ENCODE data around the gene TIAM2. TPM values are rescaled to one million over a fixed set of nuclear protein-coding genes. Genes with fewer than 3 reads are reported as not detected.

Gene TIAM2
- total RNA-seq, 1 donor from 2014 or later: 5.9 TPM

DNA sequence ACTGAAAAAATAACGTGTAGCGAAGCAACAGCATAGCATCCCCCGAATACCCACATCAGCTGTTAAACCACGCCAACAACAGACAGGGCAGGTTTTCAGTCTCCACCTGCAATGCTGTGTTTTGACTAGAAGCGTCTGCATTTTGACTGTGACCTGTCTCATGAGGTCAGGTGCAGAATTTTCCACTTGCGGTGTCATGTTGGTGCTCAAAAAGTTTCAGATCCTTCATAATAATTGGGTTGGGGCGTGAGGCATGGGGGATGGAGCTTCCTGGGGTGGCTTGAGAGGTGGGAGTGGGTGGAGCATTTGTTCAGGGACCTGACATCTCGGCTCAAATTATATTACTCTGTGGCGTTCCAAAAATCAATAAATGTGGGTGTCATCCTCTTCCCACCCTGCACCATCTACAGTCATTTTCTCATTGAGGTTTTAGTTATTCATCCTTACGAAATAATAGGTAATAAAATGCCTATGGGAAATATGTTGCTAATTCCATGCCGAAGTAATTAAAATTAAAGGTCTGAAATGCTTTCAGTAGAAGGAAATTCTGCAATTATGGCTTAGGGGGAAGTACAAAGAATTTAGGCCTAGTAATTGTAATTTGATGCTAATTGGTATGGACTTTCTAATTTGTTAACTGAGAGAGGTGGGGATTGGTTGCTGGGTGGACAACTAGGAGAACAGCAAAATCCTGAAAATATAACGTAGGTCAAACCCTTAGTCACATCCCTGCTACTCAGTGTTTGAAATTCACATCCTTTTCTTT, 81.0 kb downstream of the TIAM2 start:
- no peak overlapping the region for H3K4me3 ChIP-seq
- TF ChIP-seq, protein P1, sequence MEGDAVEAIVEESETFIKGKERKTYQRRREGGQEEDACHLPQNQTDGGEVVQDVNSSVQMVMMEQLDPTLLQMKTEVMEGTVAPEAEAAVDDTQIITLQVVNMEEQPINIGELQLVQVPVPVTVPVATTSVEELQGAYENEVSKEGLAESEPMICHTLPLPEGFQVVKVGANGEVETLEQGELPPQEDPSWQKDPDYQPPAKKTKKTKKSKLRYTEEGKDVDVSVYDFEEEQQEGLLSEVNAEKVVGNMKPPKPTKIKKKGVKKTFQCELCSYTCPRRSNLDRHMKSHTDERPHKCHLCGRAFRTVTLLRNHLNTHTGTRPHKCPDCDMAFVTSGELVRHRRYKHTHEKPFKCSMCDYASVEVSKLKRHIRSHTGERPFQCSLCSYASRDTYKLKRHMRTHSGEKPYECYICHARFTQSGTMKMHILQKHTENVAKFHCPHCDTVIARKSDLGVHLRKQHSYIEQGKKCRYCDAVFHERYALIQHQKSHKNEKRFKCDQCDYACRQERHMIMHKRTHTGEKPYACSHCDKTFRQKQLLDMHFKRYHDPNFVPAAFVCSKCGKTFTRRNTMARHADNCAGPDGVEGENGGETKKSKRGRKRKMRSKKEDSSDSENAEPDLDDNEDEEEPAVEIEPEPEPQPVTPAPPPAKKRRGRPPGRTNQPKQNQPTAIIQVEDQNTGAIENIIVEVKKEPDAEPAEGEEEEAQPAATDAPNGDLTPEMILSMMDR (IDR thresholded peaks at IDR 0.05): no peak
- ATAC-seq: no peak
- intact Hi-C loops (cut with DNase I): no loop called here
- H3K4me1 ChIP-seq: no peaks in the 10 kb centered on the region
- no peaks in the 10 kb centered on the region for H3K27me3 ChIP-seq (ENCODE audit: low read depth)
- H3K36me3 ChIP-seq: no peaks in the 10 kb centered on the region
- no peak overlapping the region for H3K27ac ChIP-seq
- DNase-seq: no peak
- H3K9me3 ChIP-seq: no peaks in the 10 kb centered on the region

DNA sequence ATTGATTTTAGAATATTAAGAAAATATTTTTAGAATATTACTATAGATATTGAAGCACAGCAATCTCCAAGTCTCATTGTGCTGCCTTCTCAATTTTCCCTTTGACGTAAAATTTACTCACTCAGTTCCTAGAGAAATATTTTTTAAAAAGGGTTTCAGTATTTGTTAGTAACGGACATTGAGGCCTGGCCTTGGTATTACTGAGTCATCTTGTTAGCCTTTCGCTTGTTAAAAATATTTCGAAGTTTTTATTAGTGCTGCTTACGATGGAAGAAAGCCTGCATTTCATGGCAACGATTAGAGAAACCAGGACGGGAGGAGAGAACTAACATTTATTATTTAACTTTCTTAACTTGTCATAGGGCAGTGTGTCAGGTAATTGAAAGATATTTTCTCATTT, 82.2 kb downstream of the TIAM2 start:
- Histone ChIP-seq H3K4me1 (no peaks in the 10 kb centered on the region), H3K9me3 (no peaks in the 10 kb centered on the region), H3K27ac (no peak overlapping the region), H3K4me3 (no peak overlapping the region), H3K36me3 (no peaks in the 10 kb centered on the region), H3K27me3 (ENCODE audit: low read depth) (no peaks in the 10 kb centered on the region)
- ATAC-seq (no peak), DNase-seq (no peak)
- TF ChIP-seq, protein P1 (IDR thresholded peaks at IDR 0.05): no peak
- intact Hi-C loops (cut with DNase I): no loop called here

DNA sequence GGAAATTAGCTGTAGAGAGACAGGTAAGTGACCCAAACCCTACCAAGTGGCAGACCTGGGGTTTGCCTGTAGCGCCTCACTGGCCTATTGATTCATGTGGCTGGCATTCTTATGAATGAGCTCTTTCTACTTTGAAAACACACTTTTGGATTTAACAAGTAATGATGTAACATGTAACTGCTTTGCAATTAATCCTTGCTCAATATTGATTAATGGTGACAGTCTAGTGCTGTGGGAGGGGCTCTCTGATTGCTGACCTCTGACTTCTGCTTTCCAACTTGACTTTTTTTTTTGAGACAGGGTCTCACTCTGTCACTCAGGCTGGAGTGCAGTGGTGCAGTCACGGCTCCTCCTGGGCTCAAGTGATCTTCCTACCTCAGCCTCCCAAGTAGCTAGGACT, 82.7 kb downstream of the TIAM2 start:
- Histone ChIP-seq H3K27me3 (ENCODE audit: low read depth) (no peaks in the 10 kb centered on the region), H3K27ac (no peak overlapping the region), H3K9me3 (no peaks in the 10 kb centered on the region), H3K36me3 (no peaks in the 10 kb centered on the region), H3K4me3 (no peak overlapping the region), H3K4me1 (no peaks in the 10 kb centered on the region)
- ATAC-seq (no peak), DNase-seq (no peak)
- intact Hi-C loops (cut with DNase I): no loop called here
- TF ChIP-seq, protein P1 (IDR thresholded peaks at IDR 0.05): no peak

DNA sequence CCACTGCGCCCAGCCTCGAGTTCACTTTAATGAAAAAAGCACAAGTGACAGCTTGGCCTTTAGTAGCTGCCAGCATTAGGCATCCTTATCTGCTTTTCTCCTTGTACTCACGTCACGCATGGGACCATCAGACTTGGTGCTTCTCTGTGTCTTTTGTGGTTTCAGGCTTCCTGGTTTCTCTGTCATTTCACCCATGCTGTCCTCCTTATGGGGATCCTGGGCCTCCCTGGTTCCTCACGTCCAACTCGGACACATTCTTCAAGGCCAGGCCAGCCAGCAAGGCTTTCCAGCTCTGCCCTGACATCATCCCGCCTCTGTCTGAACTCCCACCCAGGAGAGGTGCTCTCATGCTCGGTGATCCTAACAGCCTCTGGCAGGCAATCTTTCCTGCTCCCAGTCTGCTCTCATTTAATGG, 83.2 kb downstream of the TIAM2 start:
- Histone ChIP-seq H3K9me3 (no peaks in the 10 kb centered on the region), H3K27me3 (ENCODE audit: low read depth) (no peaks in the 10 kb centered on the region), H3K4me3 (no peak overlapping the region), H3K36me3 (no peaks in the 10 kb centered on the region), H3K4me1 (no peaks in the 10 kb centered on the region), H3K27ac (no peak overlapping the region)
- ATAC-seq (no peak), DNase-seq (no peak)
- TF ChIP-seq, protein P1 (IDR thresholded peaks at IDR 0.05): no peak
- intact Hi-C loops (cut with DNase I): no loop called here

DNA sequence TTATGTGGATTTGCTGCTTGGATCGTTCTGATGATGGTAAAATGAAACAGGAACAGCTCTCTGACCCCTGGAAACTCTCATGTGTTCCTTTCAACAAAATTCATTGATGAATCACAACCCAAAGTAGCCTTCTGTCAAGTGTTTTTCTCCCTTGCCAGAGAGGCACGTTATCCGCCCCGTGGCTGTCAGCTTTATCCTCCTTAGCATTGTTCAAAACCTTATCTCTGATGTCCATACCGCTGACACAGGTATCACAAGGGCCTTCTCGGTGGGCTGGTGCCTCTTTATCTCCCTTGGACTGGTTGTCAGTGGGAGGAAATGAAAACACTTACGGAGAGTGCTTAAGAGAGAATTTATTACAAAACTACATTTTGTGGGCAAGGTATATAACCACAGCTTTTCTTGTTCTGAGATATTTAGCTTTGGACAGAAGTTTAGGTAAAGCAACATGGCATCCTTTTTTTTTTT, 84.9 kb downstream of the TIAM2 start:
- H3K4me1 ChIP-seq: no peaks in the 10 kb centered on the region
- no peak overlapping the region for H3K4me3 ChIP-seq
- no peak for ATAC-seq
- no peaks in the 10 kb centered on the region for H3K27me3 ChIP-seq (ENCODE audit: low read depth)
- no peaks in the 10 kb centered on the region for H3K9me3 ChIP-seq
- H3K27ac ChIP-seq: no peak overlapping the region
- DNase-seq: no peak
- TF ChIP-seq, protein P1 (IDR thresholded peaks at IDR 0.05): no peak
- H3K36me3 ChIP-seq: no peaks in the 10 kb centered on the region
- intact Hi-C loops (cut with DNase I): no loop called here

All from lower lobe of right lung (tissue), 2 donors.